T-helper 2 cell treated with Interferon-gamma antibody and Interleukin-4, amounts not matched to agents 100 ng/mL and 5 ng/mL, for 36 hours (primary cell): ENCODE results near the gene ZIC4. TPM values are rescaled to one million over a fixed set of nuclear protein-coding genes. Genes with fewer than 3 reads are reported as not detected.

Experiments used
- intact Hi-C: fragments of 100-400 bp; cut with micrococcal nuclease; formaldehyde crosslinking; loops from one replicate; pipeline ENCODE4 v1.15.1; 2023
- total RNA-seq: library from RNA; stranded (reverse); gene quantifications from 2 replicates; pipeline ENCODE4 v1.2.3, GENCODE V29; 2022

ZIC4 gene
- total RNA-seq, 1 donor from 2014 or later = not detected

DNA sequence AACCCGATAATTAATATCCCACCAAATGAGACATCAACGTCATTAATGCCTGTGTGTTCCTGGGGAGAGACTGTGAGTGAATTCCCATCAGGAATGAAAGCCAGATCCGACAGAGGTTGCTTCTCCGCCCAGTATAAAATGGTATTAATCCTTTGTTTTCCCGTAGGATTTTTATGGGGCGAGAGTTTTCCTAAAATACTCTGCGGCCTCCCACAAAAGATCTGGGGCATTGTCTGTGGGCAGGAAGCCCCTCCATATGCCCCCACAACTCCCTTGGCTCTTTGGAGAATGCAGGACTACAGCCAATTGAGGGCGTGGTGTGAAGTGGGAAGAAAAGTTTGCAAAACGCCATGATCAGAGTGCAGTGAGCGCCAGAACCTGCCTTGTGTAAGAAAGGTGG, 26.7 kb downstream of the ZIC4 start:
- intact Hi-C loops = loop anchor here (5.0 kb wide), 1 partner anchor 38 kb away; no protein-coding TSS in a partner anchor

DNA sequence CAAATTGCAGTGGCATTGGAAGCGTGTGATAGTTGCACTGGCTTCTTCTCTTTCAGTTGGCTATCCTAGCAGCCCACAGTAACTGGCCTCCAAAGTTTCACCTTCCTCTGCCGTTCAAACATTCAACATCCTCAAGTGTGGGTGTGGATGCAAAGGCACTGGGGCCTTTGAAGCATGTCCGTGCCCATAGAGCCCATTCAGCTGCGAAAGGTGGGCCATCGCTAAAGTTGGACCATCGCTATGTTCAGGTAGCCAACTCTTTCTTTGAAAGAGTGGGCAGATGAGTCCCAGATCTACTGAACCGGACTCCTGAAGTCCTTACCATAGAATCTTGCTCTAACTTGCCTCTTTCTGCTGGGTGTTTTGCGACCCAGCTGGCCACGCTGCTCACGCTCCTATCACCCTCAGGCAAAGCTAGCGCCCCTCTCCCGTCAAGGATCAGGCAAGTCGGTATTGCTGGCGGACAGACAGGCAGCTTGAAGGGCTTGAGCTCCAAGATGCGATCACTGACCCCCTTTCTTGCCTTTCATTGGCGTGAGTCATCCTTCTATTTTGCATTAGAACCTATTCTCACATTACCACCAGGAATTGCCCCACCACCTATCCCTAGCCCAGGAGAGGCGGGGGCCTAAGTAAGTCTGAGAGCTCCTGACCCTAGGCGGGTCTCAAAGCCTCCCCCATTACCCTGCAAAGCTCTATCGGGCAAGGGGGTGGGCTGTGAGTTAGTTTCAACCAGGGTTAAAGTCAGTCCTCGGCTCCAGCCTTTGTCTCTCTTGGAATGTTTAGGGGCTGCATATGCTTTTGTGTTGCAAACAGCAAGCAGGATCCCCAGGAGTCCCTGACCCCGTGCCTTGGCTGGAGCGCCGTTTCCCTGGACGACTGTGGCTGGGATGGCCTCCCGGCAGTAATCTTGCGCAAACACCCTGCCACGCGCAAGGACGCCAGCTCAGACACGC, 28.7 kb downstream of the ZIC4 start:
- intact Hi-C loops = loop anchor here (5.0 kb wide), 1 partner anchor 40 kb away; no protein-coding TSS in a partner anchor

DNA sequence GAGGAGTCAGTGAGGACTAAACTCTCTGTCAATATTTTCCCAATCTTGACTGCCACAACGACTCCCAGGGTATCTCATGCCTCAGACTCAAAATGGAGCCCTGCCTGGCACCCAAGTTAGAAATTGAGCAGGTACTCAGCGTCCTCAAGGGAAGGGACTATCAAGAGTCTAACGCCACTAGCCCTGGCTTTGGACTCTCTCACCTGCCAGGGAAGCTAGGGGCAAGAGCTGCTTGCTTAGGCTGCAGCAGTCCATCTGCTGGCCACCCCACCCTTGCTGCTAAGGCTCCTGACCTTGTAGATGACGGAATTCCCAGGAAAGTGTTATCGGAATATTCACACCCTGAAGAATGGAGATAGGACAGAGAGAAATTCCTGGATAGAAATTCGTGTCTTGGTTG, 33.0 kb downstream of the ZIC4 start:
- intact Hi-C loops = no loop called here

DNA sequence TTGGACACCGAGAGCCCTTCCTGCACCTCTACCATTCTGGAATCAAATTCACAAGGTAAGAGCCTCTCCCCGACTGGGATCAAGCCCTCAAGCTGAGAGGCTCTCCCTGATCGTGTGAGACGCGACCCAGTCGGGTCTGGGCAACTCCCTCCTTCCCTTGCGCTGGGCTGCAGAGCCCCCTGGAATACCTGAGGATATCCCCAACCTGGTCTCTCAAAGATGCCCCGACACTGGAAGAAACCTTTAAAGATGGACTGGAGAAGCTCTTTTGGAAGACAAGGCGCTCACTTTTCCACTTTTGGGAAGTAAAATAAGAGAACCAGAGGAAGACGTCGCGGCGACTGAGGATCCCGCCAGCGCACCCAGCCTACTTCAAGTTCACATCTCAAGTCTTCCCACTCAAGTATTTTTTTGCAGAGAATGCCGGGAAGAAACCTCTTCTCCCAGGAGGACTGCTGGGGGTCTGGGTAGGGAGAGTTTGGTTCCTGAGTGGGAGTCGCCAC, 33.8 kb downstream of the ZIC4 start:
- intact Hi-C loops = no loop called here

DNA sequence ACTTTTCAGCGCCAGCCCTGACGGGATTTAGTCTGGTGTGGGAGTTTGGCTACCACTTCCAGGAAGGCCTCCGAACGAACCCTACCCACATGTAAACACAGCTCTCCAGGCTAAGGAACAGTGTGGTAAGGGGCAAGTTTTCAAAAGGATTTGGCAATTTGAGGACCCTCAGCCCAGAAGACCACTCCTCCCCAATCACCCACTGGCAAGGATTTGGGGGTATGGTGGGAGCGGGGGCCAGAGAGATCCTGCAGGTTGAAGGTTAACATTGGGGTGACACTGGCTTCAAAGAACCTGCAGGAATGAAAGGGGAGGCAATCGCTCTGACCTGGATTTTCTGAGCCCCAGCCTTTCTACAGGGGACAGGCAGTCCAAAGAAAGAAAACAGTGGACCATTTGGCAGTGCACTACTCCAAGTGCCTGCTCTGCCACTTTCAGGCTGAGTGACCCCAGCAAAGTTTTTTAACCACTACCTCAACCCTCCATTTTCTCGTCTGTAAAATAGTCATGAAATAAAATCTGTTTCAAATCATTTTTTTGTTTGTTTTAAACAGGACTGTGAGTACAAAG, 34.5 kb downstream of the ZIC4 start:
- intact Hi-C loops = no loop called here

DNA sequence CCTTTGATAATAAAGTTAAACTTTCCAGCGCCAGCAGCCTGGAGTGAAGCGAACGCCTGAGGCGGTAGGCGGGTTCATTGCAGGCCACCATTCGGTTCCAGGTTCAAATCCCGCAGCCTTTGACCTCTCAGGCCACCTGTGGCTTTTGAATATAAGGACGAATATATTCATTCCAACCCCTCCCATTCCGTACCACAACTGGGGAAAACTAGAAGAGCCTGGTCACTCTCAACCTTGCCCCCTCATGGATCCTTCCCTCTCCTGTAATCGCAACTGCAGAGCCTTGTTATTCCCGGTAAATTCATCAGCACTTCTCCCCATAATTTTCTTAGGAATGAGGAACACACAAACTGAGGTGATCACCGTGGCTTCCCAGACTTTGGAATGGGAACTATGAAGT, 35.2 kb downstream of the ZIC4 start:
- intact Hi-C loops = no loop called here

DNA sequence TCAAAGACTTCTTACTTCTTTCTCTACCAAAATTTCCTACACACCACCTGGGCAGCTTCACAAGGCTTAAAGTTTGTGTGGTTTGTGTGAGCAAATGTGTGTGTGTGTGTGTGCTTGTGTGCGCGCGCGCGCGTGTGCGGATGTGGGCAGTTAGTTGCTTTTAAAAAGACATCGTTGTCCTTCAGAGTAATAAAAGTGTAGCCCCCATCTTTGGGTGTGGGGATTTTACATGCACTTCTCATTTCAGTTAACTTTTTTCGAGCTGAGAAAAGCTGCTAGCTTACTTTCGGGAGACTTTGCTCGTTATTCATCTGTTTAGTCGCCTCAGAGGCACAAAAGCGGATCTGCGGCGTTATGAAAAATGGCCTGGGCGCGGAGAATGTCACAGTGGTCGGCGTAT, 36.0 kb downstream of the ZIC4 start:
- intact Hi-C loops = no loop called here

DNA sequence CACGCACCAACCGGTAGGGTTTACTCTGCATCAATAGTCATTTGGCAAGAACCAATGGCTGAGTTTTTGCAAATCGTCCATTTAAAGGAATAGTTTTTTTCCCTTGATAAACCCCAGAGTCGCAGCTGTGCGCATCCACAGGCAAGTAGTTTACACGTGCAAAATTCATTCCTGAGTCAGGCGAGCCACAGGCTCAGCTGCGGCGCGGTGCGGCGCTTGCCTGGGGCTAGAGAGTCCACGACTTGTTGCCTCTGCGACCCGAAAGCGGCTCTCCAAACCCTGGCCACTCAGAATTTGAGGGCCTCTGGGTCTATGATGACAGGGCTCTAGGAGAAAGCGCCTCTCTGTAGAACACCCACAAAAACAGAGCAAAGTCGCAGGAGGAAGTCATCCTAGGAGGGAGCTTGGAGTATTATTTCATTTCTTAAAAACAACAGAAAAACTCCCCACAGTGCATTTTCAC, 36.7 kb downstream of the ZIC4 start:
- intact Hi-C loops = no loop called here

DNA sequence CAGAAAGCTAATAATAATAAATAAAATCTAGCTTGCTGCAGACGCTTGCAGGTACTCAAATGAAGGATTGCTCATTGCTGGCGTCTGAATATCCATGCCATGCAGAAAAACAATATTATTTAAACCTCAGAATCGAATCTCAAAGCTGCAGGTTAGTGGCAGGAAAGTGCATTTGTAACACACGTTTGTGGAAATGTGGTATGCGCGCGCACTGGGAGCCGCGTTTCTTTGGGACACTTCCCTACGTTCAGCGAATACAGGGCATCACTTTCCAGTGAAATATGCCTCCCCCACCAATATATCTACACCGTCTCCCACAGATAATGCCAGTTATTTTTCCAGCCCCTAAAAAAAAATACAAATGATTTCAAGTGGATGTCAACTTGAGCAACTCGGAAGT, 37.1 kb downstream of the ZIC4 start:
- intact Hi-C loops = no loop called here

DNA sequence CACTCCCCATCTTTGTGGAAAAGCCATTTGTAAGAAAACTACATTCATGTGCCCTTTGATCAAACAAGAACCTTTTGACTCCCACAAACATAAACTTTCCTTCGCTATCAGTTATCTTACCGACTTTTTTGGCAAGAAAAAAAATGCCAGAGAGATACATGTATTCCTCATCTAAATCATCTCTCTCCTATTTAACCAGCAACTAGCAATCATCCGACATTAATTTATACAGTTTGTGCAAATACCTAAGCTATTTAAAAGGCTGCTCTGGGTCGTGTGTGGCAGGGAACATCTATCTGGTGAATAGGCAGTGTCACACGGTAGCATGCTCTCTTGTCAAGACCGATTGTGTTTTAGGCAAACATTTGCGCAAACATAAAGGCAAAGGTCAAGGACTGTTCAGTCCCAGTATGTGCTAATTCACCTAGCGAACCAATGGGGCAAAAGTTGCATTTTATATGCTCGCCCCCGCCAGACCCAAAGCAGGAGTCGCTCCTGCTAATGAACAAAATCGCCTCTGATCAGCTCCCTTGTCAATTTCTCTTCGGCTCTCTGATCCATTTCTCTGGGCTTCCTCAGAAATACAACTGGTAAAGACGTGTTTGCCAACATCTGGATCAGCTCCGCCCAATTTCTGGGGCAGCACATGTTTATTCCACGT, 37.7 kb downstream of the ZIC4 start:
- intact Hi-C loops = no loop called here

DNA sequence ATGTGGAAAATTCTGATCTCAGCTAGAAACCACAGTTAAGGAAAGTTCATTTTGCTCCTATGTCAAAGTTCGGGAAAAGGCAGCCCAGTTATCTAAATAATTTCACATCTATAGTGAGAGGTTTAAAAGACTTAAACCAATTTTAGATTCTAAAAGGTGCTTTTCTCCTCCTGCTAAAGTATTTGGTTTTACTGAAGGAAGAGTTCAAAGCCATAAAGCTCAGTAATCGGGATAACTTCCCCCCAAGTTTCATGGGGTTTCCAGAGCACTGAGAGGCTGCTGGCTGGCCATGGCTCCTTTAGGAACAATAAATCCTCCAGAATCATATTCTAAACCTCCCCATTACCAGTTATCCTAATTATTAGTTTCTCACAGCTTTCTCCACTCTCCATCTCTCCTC, 38.2 kb downstream of the ZIC4 start:
- intact Hi-C loops = no loop called here

DNA sequence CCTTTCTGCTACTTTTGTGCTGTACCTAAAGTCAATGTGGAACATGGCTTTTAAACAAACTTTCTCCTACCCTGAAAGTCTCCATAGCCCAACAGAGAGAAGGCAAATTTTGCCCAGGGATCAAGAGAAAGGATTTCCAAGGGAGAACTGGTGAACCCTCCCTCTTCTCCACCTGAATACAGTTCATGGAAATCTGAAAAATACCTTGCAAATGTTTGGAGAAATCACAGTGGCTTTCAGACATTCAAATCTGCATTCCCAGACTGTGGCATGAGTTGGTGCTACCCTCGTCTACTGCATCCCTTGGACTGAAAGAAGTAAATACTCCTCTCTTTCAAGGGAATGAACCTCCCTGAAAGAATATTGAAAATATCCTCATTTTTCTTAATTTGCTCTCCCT, 38.7 kb downstream of the ZIC4 start:
- intact Hi-C loops = no loop called here

DNA sequence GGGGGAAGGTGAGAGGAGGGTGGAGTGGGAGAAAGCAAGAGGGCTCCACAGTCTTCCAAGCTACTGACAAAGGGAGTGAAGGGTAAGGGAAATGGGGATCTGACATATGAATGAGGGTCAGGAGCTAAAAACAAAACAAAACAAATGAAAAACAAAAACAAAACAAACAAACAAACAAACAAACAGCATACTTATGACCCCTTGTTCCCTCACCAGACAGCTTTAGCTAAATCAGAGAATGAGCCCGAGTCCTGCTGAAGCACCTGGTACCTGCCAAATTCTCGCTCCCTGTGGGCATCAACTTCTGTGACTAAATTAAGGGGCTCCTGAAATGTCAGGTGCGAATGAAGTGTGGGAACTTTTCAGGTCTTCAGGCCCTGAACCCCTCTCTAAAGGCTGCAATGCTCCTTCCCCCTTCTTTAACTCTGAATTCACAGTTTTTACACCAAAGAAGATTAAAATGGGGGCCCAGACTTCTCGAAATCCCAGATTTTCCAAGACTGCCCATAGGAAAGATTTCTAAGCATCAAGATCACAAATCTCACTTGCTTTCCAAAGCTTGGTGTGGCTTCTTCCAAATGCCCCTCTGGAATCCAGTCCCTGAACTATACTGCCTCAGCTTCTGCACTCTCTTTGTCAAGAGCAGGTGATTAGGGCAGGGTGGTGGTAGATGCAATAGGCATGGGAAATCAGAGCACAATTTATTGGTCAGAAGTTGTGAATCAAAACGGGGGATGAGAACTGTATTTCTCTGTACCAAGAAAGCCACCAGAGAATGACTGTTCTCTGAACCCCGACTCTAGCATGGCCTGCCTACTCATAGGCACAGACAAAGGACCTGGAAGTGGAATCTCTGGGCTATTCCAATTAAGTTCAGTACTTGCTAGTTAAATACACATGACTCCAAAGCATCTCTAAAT, 40.9 kb downstream of the ZIC4 start:
- intact Hi-C loops = no loop called here

DNA sequence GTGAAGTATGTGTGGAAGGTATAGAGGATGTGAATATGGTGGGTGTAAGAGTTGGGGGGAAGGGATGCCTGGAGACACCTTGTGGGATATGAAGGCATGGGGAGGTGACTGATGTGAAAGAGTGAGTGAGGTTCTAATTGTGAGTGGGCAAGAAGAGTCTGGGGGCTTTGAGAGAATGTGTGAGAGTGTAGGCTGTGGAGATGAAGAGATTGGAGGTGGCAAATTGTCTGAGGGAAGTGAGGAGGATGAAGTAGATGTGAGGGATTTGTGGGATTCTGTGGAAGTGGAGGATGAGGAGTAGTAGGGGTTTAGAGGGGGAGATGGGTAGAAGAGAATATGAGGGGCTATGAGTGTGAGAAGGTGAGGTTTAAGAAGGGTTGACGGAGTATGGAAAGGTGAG, 41.6 kb downstream of the ZIC4 start:
- intact Hi-C loops = no loop called here

DNA sequence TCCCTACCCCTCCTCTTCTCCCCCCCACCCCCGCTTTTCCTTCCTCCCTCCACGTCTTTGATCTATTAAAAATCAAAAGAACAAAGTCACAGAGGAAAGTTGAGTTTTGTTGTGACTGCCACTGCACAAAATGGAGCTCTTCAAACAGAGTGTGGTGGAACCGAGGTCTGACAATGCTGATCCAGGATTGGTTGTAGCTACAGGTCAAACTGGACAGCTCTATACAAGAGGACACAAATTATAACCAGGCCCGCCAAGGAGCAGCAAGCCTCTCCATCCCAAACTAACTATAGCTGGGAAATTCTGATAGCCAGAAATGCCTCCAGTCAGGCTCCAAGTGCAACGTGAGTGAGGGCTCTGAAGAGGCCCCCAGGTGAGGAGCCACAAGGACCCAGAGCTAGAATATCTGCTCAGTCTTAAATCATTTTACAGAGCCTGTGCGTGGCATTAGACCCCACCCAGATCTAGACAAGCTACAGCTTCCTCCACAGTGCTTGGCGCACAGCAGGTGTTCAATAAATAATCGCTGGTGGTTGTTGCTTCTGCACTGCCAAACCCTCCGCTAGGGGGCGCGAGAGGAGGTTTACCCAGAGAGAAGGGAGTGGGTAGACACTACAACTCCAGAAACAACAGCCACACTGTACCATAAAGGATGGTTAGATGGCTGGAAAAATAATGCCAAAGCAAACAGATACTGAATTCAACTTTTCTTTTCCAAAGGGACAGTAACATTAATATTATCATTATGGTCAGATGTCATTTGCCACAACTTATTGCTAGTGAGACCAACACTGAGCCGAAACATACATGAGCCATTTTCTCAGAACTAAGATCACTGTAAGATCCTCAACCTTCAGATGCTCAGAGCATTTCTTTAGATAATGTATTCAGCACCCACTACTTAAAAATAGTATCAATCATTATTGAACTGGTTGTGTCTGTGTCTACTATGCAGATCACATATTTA, 44.6 kb downstream of the ZIC4 start:
- intact Hi-C loops = no loop called here

DNA sequence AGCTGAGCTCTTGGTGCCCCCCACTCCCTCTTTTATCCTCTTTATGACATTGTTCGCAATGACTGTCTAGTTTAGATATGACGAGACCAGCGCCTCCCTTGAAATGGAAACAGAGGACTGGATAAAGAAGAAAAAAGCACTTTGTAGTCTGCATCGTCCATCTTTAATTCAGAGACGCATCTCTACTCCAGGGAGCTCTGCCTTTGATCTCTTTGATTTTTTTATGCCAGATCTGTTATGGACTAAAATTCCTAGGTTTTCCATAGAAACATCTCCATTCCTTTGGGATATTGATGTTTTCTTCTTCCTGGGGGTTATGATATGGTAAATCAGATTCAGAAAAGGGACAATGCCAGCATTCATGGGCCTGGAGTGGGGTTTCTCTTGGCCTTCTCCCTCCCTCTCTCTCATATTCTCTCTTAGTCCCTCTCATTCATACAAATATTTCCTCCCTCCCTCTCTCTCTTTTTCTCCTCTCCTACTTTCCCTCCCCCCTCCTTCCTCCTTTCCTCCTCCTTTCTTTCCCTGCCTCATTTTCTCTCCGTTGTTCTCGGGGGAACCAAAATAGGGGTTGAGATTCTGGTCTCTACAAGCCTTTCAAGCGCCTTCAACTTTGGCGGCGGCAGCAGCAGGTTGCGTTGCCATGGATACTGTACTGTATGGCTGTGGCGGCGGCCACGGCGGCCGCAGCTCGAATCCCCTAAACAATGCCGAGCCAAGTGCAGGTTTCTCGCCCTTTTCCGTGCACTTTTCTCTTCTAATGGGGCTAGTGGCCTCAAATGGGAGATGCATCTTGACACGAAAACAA, 45.5 kb downstream of the ZIC4 start:
- intact Hi-C loops = no loop called here

DNA sequence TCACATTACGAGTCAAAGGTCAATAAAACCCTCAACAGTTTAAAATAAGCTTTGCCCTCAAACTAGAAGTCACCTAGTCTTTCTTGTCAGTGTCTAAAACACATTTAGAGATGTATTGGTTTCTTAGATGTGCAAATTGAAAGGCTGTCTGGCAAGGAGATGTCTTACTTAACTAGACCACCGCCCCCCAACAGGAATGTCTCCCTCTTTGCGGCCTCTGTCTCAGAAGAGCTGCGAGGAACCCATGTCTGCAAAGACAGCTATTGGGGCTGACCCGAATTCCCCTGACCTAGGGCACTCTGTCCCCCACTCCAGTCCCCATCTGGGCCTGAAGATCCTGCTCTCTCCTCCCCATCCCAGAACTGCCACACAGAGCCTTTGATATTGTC, 46.3 kb downstream of the ZIC4 start:
- intact Hi-C loops = no loop called here

DNA sequence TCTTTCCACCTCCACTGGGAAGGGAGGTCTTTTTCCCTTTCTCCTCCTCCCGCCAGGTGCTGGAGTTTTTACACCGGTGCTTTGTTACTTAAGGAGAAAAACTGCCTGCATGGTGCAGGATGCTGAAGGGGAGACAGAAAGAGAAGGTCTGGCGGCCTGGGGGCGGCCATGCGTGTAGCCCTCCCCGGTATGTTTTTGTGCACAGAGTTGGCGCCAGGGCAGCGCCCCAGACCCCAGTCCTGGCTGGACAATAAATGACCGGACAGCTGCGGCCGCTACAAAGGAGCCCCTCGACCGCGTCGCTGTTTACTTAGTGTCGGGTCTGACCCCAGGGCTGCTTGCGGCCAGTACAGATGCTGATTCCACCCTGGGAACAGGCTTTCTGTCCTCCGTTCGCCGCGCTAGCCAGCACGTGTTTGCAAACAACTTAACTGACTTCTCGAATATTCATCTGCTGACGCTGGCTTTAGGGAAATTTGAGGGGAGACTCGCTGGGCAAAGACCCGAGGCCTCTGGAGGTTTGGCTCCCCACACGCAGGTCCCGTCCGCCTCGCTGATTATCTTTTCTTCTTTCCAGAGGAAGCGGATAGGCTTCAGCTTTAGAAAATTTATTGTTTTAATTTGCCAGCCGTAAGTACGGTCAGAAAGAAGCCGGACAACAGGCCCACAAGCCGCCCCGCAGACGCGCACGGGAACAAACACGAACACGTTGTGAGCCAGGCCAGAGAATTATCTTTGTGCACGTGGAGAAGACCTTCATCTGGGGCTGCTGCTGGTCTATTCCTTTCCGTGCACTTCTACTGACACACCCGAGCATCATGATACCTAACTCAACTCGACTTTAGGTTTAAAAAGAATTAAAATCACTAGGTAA, 46.9 kb downstream of the ZIC4 start:
- intact Hi-C loops = loop anchor here (2.0 kb wide), 1 partner anchor 57 kb away; no protein-coding TSS in a partner anchor
